HEK293 (cell line): Measurements from ENCODE around the gene LMF1.

ENCODE experiments used
- CTCF ChIP-seq: fragments of 450-650 bp; formaldehyde crosslinking; IDR thresholded peaks from 2 replicates; pipeline ENCODE4 v1.5.1; 2016; ENCODE audit warnings: missing biosample characterization, missing genetic modification characterization
- ZFP37 ChIP-seq: fragments of 450-650 bp; formaldehyde crosslinking; IDR thresholded peaks from 2 replicates; pipeline ENCODE4 v1.5.1; 2016; ENCODE audit warnings: missing biosample characterization, missing genetic modification characterization
- ZNF10 ChIP-seq: fragments of 450-650 bp; formaldehyde crosslinking; IDR thresholded peaks from 2 replicates; pipeline ENCODE4 v1.5.1; 2017; ENCODE audit warnings: missing biosample characterization, missing genetic modification characterization
- ZNF155 ChIP-seq: fragments of 450-650 bp; formaldehyde crosslinking; IDR thresholded peaks from 2 replicates; pipeline ENCODE4 v1.5.1; 2016; ENCODE audit warnings: missing biosample characterization, missing genetic modification characterization
- ZNF174 ChIP-seq: fragments of 450-650 bp; formaldehyde crosslinking; IDR thresholded peaks from 2 replicates; pipeline ENCODE4 v1.5.0; 2017; ENCODE audit warnings: missing biosample characterization, mild to moderate bottlenecking, missing genetic modification characterization
- ZNF335 ChIP-seq: fragments of 450-650 bp; formaldehyde crosslinking; conservative IDR thresholded peaks from 2 replicates; pipeline ENCODE4 v1.5.1; 2016; ENCODE audit warnings: missing biosample characterization, missing genetic modification characterization
- ZNF501 ChIP-seq: fragments of 450-650 bp; formaldehyde crosslinking; IDR thresholded peaks from 2 replicates; pipeline ENCODE4 v1.5.1; 2016; ENCODE audit warnings: missing biosample characterization, missing genetic modification characterization
- ZNF654 ChIP-seq: fragments of 450-650 bp; formaldehyde crosslinking; IDR thresholded peaks from 2 replicates; pipeline ENCODE4 v1.5.1; 2016; ENCODE audit warnings: low read depth, missing biosample characterization, missing genetic modification characterization
- TF ChIP-seq, protein P1 (sequence below): fragments of 450-650 bp; formaldehyde crosslinking; IDR thresholded peaks from 2 replicates; pipeline ENCODE4 v1.5.1; 2016; ENCODE audit warnings: missing biosample characterization, missing genetic modification characterization
- TF ChIP-seq, protein P2 (sequence below): fragments of 450-650 bp; formaldehyde crosslinking; IDR thresholded peaks from 2 replicates; pipeline ENCODE4 v1.5.1; 2016; ENCODE audit warnings: missing biosample characterization, missing genetic modification characterization, borderline replicate concordance

DNA sequence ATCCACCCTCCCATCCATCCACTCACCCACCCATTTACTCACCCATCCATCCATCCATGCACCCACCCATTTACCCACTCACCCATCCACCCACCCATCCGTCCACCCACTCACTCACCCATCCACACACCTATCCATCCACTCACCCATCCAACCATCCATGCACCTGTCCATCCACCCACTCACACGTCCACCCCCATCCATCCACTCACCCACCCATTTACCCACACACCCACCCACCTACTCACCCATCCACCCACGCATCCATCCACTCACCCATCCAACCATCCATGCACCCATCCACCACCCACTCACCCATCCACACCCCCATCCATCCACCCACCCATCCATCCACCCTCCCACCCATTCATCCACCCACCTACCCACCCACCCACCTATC is 22.9 kb upstream of the LMF1 start:
- TF ChIP-seq ZNF10 (no peak), ZFP37 (tag by site-specific recombination) (no peak), ZNF654 (no peak), ZNF155 (tag by site-specific recombination) (no peak), ZNF174 (no peak), ZNF501 (tag by site-specific recombination) (no peak), CTCF (tag by site-specific recombination) (no peak), ZNF335 (tag by site-specific recombination) (no peak)
- TF ChIP-seq, protein P1, sequence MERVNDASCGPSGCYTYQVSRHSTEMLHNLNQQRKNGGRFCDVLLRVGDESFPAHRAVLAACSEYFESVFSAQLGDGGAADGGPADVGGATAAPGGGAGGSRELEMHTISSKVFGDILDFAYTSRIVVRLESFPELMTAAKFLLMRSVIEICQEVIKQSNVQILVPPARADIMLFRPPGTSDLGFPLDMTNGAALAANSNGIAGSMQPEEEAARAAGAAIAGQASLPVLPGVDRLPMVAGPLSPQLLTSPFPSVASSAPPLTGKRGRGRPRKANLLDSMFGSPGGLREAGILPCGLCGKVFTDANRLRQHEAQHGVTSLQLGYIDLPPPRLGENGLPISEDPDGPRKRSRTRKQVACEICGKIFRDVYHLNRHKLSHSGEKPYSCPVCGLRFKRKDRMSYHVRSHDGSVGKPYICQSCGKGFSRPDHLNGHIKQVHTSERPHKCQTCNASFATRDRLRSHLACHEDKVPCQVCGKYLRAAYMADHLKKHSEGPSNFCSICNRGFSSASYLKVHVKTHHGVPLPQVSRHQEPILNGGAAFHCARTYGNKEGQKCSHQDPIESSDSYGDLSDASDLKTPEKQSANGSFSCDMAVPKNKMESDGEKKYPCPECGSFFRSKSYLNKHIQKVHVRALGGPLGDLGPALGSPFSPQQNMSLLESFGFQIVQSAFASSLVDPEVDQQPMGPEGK (tag by site-specific recombination), result no peak
- TF ChIP-seq, protein P2, sequence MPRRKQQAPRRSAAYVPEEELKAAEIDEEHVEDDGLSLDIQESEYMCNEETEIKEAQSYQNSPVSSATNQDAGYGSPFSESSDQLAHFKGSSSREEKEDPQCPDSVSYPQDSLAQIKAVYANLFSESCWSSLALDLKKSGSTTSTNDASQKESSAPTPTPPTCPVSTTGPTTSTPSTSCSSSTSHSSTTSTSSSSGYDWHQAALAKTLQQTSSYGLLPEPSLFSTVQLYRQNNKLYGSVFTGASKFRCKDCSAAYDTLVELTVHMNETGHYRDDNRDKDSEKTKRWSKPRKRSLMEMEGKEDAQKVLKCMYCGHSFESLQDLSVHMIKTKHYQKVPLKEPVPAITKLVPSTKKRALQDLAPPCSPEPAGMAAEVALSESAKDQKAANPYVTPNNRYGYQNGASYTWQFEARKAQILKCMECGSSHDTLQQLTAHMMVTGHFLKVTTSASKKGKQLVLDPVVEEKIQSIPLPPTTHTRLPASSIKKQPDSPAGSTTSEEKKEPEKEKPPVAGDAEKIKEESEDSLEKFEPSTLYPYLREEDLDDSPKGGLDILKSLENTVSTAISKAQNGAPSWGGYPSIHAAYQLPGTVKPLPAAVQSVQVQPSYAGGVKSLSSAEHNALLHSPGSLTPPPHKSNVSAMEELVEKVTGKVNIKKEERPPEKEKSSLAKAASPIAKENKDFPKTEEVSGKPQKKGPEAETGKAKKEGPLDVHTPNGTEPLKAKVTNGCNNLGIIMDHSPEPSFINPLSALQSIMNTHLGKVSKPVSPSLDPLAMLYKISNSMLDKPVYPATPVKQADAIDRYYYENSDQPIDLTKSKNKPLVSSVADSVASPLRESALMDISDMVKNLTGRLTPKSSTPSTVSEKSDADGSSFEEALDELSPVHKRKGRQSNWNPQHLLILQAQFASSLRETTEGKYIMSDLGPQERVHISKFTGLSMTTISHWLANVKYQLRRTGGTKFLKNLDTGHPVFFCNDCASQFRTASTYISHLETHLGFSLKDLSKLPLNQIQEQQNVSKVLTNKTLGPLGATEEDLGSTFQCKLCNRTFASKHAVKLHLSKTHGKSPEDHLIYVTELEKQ, result no peak
